SK-N-SH treated with all-trans-retinoic acid at 6 μM for 48 hours (cell line): ENCODE measurements around the gene GNB4.

ENCODE experiments used
- ATAC-seq: fragments of 200-7000 bp; cut with Tn5 transposase; 3 replicates; pipeline ENCODE4 v1.9.1; 2020; ENCODE audit warnings: mild to moderate bottlenecking, moderate library complexity
- CSDC2 ChIP-seq: fragments of 250-450 bp; sonication (Bioruptor Pico); IDR thresholded peaks from 2 replicates; pipeline ENCODE4 v1.5.0; 2020; ENCODE audit warnings: mild to moderate bottlenecking, moderate library complexity
- CSRNP3 ChIP-seq: fragments of 250-450 bp; sonication (Bioruptor Pico); IDR thresholded peaks from 2 replicates; pipeline ENCODE4 v1.5.1; 2021; ENCODE audit warnings: mild to moderate bottlenecking, moderate library complexity
- GLIS3 ChIP-seq: fragments of 250-450 bp; sonication (Bioruptor Pico); IDR thresholded peaks from 2 replicates; pipeline ENCODE4 v1.5.0; 2020; ENCODE audit warnings: mild to moderate bottlenecking, moderate library complexity
- SNAI2 ChIP-seq: fragments of 250-450 bp; sonication (Bioruptor Pico); IDR thresholded peaks from 2 replicates; pipeline ENCODE4 v1.5.0; 2020; ENCODE audit warnings: mild to moderate bottlenecking, moderate library complexity
- TCF4 ChIP-seq: fragments of 250-450 bp; sonication (Bioruptor Pico); IDR thresholded peaks from 2 replicates; pipeline ENCODE4 v1.8.0; 2021; ENCODE audit warnings: mild to moderate bottlenecking, moderate library complexity, borderline replicate concordance
- TOX ChIP-seq: fragments of 250-450 bp; sonication (Bioruptor Pico); IDR thresholded peaks from 2 replicates; pipeline ENCODE4 v1.8.0; 2021; ENCODE audit warnings: mild to moderate bottlenecking, moderate library complexity, borderline replicate concordance
- ZC3H10 ChIP-seq: fragments of 250-450 bp; sonication (Bioruptor Pico); IDR thresholded peaks from 2 replicates; pipeline ENCODE4 v1.5.1; 2021; ENCODE audit warnings: mild to moderate bottlenecking, moderate library complexity
- ZFP3 ChIP-seq: fragments of 250-450 bp; sonication (Bioruptor Pico); IDR thresholded peaks from 2 replicates; pipeline ENCODE4 v1.5.0; 2020; ENCODE audit warnings: mild to moderate bottlenecking, moderate library complexity
- ZFP30 ChIP-seq: fragments of 450-650 bp; formaldehyde crosslinking; IDR thresholded peaks from 2 replicates; pipeline ENCODE4 v1.5.0; 2022; ENCODE audit warnings: mild to moderate bottlenecking, moderate library complexity
- ZNF565 ChIP-seq: fragments of 450-650 bp; formaldehyde crosslinking; conservative IDR thresholded peaks from 2 replicates; pipeline ENCODE4 v1.5.0; 2020; ENCODE audit warnings: low read depth, mild to moderate bottlenecking, moderate library complexity
- ZNF8 ChIP-seq: fragments of 450-650 bp; formaldehyde crosslinking; IDR thresholded peaks from 2 replicates; pipeline ENCODE4 v1.5.0; 2020; ENCODE audit warnings: mild to moderate bottlenecking, moderate library complexity
- TF ChIP-seq, protein P1 (sequence below): fragments of 250-450 bp; sonication (Bioruptor Pico); IDR thresholded peaks from 2 replicates; pipeline ENCODE4 v1.8.0; 2021; ENCODE audit warnings: low read depth, mild to moderate bottlenecking, moderate library complexity, borderline replicate concordance
- TF ChIP-seq, protein P2 (sequence below): fragments of 250-450 bp; sonication (Bioruptor Pico); IDR thresholded peaks from 2 replicates; pipeline ENCODE4 v1.5.0; 2020; ENCODE audit warnings: mild to moderate bottlenecking, moderate library complexity

Gene GNB4

DNA sequence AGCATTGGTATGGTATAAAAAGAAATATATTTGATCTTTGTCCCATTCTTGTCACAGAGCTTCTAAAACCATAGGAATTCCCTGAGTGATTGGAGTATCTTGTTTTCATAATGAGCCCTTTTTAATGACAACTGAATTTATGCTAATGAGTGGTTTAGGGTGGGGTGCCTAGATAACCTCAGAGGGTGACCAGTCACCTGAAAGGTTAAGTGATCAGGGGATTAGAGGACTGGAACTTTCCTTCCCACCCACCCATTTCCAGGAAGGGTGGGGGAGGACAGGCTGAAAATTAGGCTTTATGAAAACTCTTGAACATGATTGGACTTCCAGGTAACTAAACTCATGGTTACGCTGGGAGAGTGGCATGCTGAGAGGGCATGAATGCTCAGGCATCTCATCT, 95.3 kb downstream of the GNB4 start:
- TF ChIP-seq CSDC2 (CRISPR knock-in tag) (no peak), TOX (CRISPR knock-in tag) (no peak), ZNF8 (no peak)
- TF ChIP-seq, all 23 proteins: peak for 0
- no peak for ATAC-seq

- no peak for TF ChIP-seq ZFP3 (CRISPR knock-in tag)
- TF ChIP-seq ZNF565 (CRISPR knock-in tag): no peak
- ATAC-seq: no peak
These were observed 102.8 kb downstream of the GNB4 start for GRCh38 chr3:179348325-179349013.

DNA sequence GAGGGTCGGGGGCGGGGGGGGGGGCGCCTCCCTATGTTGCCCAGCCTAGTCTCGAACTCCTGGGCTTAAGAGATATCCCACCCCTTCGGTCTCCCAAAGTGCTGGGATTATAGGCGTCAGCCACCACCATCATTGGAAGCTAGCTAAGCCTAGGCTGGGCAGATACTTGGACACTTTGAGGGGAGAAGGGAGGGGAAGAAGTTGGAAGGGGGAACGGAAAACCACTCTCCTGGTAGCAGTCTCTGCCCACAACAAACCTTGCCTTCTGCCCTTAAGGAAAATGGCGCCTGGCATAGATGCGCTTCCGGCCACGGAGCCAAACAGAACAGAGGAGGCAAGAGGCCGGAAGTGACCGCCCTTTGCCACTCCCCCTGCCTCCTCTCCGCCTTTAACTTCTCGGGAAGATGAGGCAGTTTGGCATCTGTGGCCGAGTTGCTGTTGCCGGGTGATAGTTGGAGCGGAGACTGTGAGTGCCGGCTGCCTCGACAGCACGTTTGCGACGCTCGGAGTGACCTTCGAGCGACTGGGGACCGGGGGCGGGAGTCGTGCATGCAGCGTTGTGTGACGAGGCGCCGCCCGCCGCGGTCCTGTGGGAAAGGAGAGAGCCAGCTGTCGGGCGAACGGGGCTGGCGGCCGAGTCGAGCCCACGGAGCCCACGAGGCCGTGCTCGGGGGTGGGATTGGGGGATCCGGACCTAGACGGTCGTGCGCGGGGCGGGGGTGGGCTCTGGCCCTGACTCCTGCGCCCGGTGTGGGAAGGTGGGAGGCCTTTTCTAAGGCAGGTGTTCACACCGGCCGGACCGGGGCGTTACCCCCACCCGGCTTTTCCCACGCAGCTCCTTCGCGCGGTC, 103.7 kb downstream of the GNB4 start, which contains the start of gene MFN1:
Gene MFN1, plus strand, starts transcription at position 365 of the 850 bp plus-strand sequence. CDS start 1,143 bp downstream, outside the sequence.
- ATAC-seq: peak; percentile 98

More for the DNA sequence above, 103.7 kb downstream of the GNB4 start, which contains the start of gene MFN1:
- no peak for TF ChIP-seq ZC3H10 (CRISPR knock-in tag)
- TF ChIP-seq CSRNP3: no peak
- no peak for TF ChIP-seq ZNF8
- TF ChIP-seq, protein P1, sequence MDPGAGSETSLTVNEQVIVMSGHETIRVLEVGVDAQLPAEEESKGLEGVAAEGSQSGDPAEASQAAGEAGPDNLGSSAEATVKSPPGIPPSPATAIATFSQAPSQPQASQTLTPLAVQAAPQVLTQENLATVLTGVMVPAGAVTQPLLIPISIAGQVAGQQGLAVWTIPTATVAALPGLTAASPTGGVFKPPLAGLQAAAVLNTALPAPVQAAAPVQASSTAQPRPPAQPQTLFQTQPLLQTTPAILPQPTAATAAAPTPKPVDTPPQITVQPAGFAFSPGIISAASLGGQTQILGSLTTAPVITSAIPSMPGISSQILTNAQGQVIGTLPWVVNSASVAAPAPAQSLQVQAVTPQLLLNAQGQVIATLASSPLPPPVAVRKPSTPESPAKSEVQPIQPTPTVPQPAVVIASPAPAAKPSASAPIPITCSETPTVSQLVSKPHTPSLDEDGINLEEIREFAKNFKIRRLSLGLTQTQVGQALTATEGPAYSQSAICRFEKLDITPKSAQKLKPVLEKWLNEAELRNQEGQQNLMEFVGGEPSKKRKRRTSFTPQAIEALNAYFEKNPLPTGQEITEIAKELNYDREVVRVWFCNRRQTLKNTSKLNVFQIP (CRISPR knock-in tag): no peak
- no peak for TF ChIP-seq TCF4
- no peak for TF ChIP-seq ZFP3 (CRISPR knock-in tag)
- TF ChIP-seq ZFP30 (CRISPR knock-in tag): no peak
- TF ChIP-seq, protein P2, sequence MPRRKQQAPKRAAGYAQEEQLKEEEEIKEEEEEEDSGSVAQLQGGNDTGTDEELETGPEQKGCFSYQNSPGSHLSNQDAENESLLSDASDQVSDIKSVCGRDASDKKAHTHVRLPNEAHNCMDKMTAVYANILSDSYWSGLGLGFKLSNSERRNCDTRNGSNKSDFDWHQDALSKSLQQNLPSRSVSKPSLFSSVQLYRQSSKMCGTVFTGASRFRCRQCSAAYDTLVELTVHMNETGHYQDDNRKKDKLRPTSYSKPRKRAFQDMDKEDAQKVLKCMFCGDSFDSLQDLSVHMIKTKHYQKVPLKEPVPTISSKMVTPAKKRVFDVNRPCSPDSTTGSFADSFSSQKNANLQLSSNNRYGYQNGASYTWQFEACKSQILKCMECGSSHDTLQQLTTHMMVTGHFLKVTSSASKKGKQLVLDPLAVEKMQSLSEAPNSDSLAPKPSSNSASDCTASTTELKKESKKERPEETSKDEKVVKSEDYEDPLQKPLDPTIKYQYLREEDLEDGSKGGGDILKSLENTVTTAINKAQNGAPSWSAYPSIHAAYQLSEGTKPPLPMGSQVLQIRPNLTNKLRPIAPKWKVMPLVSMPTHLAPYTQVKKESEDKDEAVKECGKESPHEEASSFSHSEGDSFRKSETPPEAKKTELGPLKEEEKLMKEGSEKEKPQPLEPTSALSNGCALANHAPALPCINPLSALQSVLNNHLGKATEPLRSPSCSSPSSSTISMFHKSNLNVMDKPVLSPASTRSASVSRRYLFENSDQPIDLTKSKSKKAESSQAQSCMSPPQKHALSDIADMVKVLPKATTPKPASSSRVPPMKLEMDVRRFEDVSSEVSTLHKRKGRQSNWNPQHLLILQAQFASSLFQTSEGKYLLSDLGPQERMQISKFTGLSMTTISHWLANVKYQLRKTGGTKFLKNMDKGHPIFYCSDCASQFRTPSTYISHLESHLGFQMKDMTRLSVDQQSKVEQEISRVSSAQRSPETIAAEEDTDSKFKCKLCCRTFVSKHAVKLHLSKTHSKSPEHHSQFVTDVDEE (CRISPR knock-in tag): no peak
- TF ChIP-seq SNAI2 (CRISPR knock-in tag): no peak
- TF ChIP-seq CSDC2 (CRISPR knock-in tag): no peak
- no peak for TF ChIP-seq GLIS3 (CRISPR knock-in tag)
